ENCODE results near the gene MACIR.

GRCh38 chr5:103210952-103211351 lies 47.6 kb upstream of the MACIR start:
- TF ChIP-seq CTCF (conservative IDR thresholded peaks at IDR 0.05), result no peak
- no peak for TF ChIP-seq EZH2 (IDR thresholded peaks at IDR 0.05; ENCODE audit: low read depth)

Measured in PC-9 (cell line).